ENCODE data around the gene GAS7. TPM values are rescaled to one million over a fixed set of nuclear protein-coding genes. Genes with fewer than 3 reads are reported as not detected.

The GAS7 gene
- total and polyA plus RNA-seq, 3 donors from 2014 or later: 70.2 to 184 (median 152) TPM

DNA sequence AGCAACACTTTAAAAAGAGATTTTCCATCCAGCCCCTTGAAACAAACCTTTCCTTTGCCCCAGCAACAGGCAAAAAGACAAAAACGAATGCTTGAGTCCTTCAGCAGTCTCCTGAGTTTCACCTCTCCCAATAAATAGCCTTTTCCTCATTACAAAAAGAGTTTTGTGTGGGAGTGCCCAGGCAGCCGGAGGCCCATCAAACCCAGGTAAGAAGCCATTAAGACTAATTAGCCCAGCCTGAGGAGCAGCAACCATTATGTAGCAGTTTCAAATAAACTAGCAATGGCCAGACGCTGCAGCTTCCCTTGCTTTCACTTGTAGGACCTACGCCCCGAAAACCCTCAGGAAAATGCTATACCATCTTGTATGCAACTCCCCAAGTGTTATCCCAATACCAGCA lies 15.6 kb downstream of the GAS7 start:
- Histone ChIP-seq H3K4me1 (no peaks in the 10 kb centered on the region), H3K4me3 (no peak overlapping the region), H3K27ac (no peak overlapping the region), H3K9me3 (no peaks in the 10 kb centered on the region), H3K36me3 (ENCODE audit: low read depth, missing control alignments) (no peaks in the 10 kb centered on the region), H3K27me3 (no peaks in the 10 kb centered on the region)
- DNase-seq: no peak
- WGBS, 2 donors: 83 to 86% methylated on average over 5 of the region's 5 CpGs
- intact Hi-C loops (cut with DNase I; ENCODE audit: low total_unique reads): no loop called here
- TF ChIP-seq, protein P1, sequence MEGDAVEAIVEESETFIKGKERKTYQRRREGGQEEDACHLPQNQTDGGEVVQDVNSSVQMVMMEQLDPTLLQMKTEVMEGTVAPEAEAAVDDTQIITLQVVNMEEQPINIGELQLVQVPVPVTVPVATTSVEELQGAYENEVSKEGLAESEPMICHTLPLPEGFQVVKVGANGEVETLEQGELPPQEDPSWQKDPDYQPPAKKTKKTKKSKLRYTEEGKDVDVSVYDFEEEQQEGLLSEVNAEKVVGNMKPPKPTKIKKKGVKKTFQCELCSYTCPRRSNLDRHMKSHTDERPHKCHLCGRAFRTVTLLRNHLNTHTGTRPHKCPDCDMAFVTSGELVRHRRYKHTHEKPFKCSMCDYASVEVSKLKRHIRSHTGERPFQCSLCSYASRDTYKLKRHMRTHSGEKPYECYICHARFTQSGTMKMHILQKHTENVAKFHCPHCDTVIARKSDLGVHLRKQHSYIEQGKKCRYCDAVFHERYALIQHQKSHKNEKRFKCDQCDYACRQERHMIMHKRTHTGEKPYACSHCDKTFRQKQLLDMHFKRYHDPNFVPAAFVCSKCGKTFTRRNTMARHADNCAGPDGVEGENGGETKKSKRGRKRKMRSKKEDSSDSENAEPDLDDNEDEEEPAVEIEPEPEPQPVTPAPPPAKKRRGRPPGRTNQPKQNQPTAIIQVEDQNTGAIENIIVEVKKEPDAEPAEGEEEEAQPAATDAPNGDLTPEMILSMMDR (IDR thresholded peaks at IDR 0.05): no peak
- no peak for TF ChIP-seq POLR2A (IDR thresholded peaks at IDR 0.05)

DNA sequence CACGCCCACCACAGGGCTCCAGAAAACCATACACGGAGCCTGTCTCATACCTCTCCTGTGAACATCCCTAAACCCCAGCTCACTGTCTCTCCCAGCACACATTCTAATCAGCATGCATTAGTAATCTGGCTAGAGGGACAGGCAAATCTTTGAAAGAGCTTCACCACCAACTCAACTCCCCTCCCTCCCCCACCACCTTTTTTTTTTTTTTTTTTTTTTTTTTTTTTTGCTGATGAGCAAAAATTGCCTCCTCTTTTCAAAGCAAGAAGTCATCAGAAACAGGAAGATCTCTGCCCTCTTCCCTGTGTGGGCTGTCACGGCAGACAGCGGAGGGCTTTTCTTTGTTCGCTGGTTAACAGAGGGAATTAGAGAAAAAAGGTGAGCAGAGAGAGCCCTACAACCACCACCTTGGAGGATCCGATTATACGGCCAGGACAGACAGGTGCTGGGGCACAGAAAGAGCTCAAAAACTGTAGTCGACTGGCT lies 19.9 kb downstream of the GAS7 start:
- no peak for TF ChIP-seq POLR2A (IDR thresholded peaks at IDR 0.05)
- TF ChIP-seq, protein P1 (IDR thresholded peaks at IDR 0.05): no peak
- 79 to 80% methylated on average over 8 of the region's 8 CpGs for WGBS, 2 donors
- Histone ChIP-seq H3K4me1 (no peaks in the 10 kb centered on the region), H3K27ac (no peak overlapping the region), H3K27me3 (no peaks in the 10 kb centered on the region), H3K9me3 (no peaks in the 10 kb centered on the region), H3K36me3 (ENCODE audit: low read depth, missing control alignments) (no peaks in the 10 kb centered on the region), H3K4me3 (no peak overlapping the region)
- intact Hi-C loops (cut with DNase I; ENCODE audit: low total_unique reads): no loop called here
- no peak for DNase-seq

DNA sequence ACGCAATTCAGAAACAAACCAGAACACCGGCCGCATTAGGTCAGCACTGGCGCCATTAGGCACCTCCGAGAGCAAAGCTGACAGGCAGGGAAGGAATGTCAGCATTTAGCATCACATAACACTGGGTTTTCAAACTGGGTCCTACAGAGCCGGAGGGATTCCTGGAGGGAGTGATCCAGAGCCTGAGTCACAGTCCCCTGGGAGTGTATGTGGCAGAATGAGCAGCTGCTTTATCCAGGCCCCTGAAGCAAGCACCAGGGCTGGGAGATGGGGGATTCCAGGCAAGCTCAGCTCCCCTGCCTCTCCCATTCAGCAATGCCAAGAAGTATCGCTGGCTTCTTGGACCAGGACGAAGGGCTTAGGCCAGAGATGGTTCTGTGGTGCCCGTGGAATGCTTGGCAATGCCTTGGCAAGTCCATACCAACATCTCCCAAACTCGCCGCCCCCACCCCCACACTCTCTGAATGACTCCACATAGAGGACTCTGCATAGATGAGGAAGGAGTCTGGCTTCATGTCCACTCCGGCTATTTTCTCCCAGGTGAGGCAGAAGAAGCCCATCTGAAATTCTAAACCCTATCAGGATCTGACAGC lies 20.4 kb downstream of the GAS7 start:
- no peak overlapping the region for H3K27ac ChIP-seq

DNA sequence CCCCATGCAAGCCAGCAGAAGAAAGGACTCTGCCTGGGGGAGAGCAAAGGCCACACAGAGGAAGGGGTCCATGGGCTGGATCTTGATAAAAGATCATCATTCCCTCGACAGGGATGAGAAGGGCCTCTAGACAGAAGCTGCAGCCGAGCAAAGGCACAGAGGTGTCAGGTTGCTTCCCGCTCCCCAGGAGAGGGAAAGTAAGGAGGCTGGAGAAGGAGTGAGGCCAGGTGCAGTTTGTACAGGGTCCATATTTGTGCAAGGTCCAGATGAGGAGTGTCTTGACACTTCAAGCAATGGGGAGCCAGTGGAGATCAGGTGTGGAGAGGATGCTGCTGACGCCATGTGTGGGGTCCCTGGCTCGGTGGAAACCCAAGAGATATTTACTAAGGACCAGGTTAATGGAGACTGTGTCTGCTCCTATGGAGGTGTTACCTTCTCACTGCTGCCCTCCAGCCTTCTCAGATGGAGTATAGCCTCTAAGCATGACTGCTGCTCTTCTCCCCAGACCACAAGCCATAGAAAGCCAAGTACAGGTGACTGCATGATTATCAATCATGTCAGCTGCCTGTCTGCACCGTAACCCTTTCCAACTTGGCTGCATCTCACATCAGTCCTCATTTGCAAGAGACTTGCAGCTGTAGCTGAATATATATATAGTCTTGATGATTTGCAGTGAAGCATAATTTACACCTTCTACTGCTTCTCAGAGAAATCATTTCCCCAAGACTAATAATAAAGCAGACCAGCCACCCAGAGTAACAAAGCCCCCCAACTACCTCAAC lies 21.1 kb downstream of the GAS7 start:
- H3K4me3 ChIP-seq: no peak overlapping the region
- WGBS, 2 donors: 85 to 88% methylated on average over 6 of the region's 6 CpGs
- no peak overlapping the region for H3K27ac ChIP-seq

More for the DNA sequence above, 20.4 kb downstream of the GAS7 start:
- DNase-seq: no peak
- intact Hi-C loops (cut with DNase I; ENCODE audit: low total_unique reads): no loop called here
- no peaks in the 10 kb centered on the region for H3K36me3 ChIP-seq (ENCODE audit: low read depth, missing control alignments)
- 86 to 90% methylated on average over 12 of the region's 12 CpGs for WGBS, 2 donors
- no peaks in the 10 kb centered on the region for H3K9me3 ChIP-seq
- no peak for TF ChIP-seq POLR2A (IDR thresholded peaks at IDR 0.05)
- TF ChIP-seq, protein P1 (IDR thresholded peaks at IDR 0.05): no peak
- H3K4me1 ChIP-seq: no peaks in the 10 kb centered on the region
- no peaks in the 10 kb centered on the region for H3K27me3 ChIP-seq
- H3K4me3 ChIP-seq: no peak overlapping the region

More for the DNA sequence above, 21.1 kb downstream of the GAS7 start:
- Histone ChIP-seq H3K36me3 (ENCODE audit: low read depth, missing control alignments) (no peaks in the 10 kb centered on the region), H3K9me3 (no peaks in the 10 kb centered on the region), H3K4me1 (no peaks in the 10 kb centered on the region), H3K27me3 (no peaks in the 10 kb centered on the region)
- DNase-seq: no peak
- intact Hi-C loops (cut with DNase I; ENCODE audit: low total_unique reads): no loop called here
- TF ChIP-seq, protein P1 (IDR thresholded peaks at IDR 0.05): no peak
- TF ChIP-seq POLR2A (IDR thresholded peaks at IDR 0.05): no peak
